Measurements from ENCODE around the gene MTRR.

The MTRR gene

DNA sequence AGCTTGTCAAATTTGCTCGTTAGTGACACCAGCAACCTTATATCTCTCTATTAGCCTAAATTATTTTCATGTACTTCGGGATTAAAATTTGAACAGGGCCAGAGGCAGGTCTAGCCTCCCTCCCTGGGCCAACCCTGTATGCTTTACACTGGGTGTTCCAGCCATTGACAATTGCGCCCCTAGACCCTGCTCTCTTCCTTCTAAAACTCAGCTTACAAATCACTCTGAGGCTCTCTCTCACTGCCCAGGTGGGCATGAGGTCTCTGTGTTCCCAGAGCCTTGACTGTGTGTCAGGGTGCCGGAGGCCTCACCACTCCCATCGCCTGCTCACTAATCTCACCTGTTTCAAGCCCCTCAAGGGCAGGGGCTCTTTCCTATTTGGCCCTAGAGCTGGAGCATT is 11.6 kb upstream of the MTRR start:
- no peak for DNase-seq (ENCODE audit: low read depth)

DNA sequence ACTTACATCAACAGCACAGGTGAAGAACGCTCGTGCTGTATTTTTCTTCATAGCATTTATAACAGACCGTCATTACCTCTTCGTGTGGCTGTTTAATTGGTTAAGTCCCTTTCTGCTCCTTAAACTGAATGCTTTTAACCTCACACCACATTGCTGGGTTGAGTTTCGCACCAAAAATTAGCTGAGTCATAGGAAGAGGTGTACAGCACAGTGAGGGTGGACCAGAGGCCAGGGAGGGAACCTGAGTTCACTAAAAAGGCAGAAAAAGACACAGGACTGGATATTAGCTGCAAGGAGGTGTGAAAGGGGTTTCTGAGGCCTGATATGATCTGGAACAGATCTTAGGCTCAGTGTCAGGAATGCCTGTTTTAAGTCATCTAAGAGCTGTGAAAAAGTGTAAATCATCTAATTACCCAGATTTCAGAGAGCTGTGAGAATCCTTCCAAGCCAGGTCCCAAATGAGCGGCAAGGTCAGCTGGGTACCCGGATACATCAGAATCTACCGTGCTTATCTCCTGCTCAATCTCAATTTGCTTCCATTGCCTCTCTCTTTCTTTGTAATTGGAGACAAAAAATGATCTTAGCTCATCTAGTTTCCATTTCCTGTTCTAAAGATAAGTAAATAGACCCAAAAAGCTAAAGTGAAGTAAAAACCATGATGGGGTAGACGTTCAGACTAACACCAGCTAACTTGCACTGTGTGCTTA is 10.9 kb upstream of the MTRR start:
- DNase-seq (ENCODE audit: low read depth) = no peak

DNA sequence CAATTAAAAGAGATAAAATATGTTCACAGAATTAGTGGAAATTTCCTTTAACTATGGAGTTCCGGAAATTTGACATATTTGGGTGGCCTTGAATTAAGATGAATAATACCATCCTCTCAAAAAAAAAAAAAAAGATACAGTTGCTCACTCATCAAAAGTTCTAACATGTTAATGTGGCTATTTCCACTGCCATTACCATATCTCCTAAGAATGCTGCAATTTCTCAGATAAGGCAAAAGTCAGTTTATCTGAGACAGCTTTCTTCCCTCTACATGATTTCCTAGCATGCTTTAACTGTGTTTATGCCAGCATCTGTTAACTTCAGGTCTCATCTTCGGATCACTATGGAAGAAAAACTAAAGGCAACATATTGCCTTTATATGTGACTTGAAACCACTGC is 2.8 kb upstream of the MTRR start:
- no peak for DNase-seq (ENCODE audit: low read depth)

DNA sequence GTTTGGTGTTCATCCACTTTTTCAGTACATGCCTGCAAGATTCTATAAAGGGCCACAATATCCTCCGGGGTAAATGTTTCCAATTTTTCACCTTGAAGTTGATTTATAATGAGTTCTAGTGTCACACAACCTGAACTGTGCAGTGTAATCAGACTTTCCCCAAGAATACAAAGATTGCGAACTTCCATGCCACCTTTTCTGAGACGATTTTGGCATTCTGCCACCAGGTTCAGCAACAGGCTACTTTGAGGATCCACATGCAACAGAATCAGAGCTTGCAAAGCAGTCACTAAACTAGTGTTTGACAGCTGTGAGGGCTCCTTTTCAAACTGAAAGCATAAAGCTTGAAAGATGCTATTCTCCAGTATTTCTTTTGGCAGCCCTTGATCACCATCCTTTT is 1.7 kb upstream of the MTRR start:
- no peak for DNase-seq (ENCODE audit: low read depth)

DNA sequence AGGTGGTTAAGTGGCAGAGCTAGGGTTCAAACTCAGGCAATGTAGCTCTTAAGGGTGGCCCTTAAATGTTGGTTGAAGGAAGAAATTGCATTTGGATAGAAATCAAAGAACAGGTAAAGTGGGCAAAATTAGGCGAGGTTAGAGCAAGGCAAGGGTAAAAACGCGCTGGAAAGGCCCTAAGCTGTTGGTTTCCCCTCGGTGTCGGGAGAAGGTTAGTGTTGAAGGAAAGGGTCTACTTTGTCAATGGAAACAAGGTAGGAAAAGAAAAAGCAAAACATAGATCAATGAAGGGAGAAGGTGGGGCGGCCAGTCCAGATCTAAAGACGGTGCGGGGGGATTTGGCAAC is 548 bp upstream of the MTRR start:
- no peak for DNase-seq (ENCODE audit: low read depth)

DNA sequence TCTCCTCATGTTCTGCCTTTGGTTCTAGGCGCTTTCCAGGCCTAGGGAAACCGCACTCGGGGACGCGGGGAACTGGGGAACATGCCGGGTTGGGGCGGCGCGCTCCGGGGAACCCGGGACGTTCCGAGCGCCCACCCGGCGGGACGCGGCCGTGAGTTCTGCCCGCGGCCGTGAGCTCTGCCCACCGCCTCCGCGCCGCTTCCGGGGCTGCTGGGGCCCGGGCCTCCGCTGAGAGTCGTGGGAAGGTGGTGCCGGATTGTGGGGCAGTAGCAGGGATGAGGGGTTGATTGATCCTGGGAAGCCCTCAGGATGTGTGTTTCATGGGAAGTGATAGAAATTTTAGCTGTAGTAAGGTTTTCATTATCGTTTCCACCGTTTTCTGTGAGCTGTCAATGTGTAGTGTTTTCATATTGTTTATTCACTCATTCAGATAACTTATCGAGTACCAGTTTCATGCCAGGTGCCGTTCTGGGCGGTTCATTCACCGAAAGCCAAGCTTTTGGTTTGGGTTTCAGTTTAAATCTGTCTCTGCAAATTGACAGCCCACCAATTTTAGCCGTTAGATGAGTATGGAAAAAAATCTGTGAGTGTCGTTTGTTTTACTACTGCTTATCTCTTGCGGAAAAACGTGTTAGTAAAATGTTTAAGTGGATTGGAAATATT is 657 bp downstream of the MTRR start:
- peak; percentile 24 for DNase-seq (ENCODE audit: low read depth)

DNA sequence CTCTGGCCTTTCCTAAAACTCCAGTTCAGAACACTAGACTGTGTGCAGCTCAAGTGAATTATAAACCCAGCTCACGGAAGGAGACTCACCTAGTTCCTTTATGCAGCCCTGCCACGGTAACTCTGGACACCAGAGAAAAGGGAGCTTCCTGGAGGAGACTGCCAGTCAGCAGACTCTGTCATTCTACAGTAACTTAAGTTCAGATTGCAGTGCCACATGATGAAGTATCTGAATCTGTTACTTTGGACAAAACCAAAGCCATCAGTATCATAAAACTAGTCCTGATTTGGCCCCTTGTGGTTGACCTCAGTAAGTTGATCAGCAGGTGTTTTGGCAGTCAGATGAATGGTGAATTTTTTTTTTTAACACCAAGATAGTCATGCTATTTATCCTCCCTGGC is 2.7 kb downstream of the MTRR start:
- no peak for DNase-seq (ENCODE audit: low read depth)

DNA sequence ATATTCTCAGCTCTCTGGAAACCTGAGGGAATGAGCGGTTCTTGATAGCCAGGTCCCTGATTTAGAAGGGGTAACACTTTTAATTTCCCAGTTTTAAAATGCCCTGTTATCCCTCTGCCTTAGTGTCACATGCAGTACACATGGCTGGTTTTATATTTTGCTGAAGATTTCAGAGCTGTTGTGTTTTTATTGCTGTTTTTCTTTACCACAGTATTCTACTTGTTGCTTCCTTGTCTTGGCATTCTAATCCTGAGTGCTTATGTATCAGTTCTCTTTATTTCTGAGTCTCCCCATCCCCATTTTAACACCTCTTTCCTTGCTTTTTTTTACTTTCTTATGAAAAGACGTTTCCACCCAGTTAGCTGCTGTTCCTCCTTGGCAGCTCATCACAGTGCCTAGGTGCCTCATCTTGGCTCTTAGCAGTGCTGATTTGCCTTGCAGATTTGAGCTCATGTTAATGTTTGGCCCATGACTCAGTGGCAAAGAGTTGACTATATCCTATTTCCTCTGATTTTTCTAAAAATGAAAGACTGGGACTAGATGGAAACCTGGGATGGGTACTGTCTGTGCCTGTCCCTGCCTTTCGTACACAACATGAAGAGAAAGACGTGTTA is 3.7 kb downstream of the MTRR start:
- DNase-seq (ENCODE audit: low read depth) = no peak

DNA sequence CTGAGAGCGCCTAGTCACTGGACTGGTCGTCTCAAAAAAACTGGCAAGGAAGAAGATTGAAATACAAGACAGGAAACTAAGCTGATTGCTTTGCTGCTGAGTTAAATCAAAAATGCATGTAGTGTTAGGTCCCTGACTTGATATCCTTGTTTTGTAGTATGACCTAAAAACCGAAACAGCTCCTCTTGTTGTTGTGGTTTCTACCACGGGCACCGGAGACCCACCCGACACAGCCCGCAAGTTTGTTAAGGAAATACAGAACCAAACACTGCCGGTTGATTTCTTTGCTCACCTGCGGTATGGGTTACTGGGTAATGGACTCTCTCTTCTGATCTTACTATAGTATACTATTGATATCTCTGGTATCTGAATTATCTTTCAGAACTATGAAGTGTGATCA is 4.3 kb downstream of the MTRR start:
- no peak for DNase-seq (ENCODE audit: low read depth)

DNA sequence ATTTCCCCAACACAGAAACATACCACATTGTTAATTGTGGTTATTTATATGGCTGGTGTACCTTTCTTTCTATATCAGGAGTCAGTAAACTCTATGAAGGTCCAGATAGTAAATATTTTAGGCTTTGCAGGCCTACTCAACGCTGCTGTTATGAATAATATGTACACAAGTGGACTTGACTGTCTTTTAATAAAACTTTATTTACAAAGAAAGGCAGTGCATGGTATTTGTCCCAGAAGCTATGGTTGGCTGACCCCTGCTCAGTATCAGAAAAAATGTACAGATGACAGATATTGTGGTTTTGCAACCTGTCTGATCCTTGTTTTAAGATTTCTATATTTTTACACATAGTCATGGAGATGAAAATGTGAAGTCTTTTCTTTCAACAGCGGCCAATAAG is 5.7 kb downstream of the MTRR start:
- no peak for DNase-seq (ENCODE audit: low read depth)

DNA sequence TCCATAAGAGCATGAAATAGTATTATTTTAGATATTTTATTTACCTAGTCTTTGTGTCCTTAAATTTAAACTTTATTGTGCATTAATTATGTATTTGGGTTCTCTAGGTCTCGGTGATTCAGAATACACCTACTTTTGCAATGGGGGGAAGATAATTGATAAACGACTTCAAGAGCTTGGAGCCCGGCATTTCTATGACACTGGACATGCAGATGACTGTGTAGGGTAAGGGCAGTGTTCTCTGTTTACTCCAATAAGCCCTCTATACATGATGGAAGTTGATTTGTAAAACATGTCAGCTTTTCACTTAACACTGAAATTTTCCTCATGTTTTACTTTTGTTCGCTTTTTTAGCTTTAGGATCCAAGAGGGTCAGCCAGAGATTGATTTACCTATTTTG is 6.2 kb downstream of the MTRR start:
- no peak for DNase-seq (ENCODE audit: low read depth)

DNA sequence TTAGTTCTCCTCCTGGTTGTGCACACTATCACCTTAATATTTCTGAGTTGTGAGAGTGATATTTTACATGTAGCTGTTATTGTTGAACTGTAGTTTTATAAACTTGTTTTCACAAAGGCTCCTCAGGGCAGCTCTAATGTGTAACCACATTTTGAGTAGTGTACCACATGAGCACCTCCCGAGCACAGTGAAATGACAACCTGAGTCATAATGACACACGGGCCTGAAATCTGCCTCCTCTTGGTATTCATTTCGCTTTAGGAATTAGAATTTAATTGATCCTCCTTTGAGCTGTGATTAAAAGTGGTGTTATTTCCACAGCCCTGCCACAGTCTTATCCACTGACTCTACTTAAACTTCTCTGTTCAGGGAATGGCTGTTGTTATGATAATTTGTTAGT is 7.9 kb downstream of the MTRR start:
- no peak for DNase-seq (ENCODE audit: low read depth)

DNA sequence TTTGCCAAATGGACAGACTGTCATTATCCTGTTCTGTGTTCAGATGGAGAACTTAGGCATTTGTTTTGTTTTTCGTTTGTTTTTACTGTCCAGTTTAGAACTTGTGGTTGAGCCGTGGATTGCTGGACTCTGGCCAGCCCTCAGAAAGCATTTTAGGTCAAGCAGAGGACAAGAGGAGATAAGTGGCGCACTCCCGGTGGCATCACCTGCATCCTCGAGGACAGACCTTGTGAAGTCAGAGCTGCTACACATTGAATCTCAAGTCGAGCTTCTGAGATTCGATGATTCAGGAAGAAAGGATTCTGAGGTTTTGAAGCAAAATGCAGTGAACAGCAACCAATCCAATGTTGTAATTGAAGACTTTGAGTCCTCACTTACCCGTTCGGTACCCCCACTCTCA is 8.9 kb downstream of the MTRR start:
- no peak for DNase-seq (ENCODE audit: low read depth)

DNA sequence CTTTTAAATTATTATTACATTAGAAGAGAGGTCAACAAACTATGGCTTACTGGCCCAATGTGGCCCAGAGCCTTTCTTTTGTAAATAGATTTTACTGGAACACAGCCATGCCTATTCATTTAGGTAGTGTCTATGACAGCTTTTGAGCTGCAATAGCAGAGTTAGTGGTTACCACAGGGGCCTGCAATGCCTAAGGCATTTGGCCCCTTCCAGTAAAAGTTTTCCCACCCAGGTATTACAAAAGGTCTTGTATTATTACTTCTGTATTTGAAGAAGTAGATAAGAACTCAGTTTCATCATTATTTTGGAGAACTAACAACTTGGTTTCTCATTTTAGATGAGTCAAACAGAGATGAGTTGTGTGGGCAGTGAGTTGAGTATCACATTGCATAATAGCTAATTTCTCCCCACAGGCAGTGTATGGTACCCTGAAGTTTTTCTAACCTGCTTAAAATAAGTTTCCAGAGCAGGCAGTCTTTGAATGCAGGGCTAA is 9.5 kb downstream of the MTRR start:
- no peak for DNase-seq (ENCODE audit: low read depth)

DNA sequence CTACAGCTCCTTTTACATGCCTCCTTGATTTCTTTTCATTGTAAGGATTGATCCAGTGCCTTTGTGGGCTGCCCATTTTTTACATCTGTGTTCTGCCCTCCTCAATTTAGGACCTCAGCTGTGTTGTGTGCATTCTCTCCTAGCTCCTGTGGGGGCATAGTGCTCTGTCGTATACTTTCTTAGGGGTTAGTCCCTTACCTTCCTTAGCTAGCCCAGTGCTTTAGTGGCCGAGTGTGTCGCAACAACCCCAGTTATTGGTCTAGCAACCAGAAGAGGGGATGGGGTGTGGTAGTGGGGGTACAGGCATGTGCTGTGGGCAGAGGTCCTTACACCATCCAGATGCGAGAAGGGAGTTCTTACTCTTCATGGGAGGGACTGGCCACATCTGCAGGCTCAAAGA is 12.1 kb downstream of the MTRR start:
- no peak for DNase-seq (ENCODE audit: low read depth)

DNA sequence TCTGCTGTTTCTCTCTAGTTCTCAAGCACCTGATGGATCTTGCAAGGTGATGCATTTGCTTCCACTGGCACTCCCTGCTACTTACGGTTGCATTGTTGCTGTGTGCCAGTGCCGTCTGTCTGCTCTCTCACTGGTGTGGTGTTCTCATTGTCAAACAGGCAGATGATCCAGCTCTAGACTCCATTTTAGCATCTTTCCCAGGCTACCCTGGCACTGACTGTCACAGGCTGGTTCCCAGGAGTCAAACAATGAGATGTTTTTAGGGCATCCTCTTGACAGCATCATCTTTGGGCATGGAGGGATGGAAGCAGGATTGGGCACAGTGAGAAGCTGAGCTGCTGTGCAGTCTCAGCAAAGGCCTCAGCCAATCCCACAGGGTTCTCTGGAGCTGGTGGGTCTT is 12.9 kb downstream of the MTRR start:
- DNase-seq (ENCODE audit: low read depth) = no peak

DNA sequence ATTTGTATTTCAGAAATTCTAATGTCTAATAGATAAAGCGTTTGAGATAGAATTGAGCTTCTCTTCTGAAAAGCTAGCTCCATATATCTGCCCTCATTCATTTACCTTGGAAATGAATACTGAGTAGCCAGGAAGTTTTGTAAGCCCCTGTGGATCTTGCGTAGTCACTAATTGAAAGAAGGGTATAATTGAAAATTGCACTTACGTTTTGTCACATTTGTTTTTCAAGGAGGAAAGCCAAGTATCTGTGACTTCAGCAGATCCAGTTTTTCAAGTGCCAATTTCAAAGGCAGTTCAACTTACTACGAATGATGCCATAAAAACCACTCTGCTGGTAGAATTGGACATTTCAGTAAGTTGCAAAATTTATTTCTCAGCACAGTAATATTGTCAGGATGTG is 14.0 kb downstream of the MTRR start:
- no peak for DNase-seq (ENCODE audit: low read depth)

DNA sequence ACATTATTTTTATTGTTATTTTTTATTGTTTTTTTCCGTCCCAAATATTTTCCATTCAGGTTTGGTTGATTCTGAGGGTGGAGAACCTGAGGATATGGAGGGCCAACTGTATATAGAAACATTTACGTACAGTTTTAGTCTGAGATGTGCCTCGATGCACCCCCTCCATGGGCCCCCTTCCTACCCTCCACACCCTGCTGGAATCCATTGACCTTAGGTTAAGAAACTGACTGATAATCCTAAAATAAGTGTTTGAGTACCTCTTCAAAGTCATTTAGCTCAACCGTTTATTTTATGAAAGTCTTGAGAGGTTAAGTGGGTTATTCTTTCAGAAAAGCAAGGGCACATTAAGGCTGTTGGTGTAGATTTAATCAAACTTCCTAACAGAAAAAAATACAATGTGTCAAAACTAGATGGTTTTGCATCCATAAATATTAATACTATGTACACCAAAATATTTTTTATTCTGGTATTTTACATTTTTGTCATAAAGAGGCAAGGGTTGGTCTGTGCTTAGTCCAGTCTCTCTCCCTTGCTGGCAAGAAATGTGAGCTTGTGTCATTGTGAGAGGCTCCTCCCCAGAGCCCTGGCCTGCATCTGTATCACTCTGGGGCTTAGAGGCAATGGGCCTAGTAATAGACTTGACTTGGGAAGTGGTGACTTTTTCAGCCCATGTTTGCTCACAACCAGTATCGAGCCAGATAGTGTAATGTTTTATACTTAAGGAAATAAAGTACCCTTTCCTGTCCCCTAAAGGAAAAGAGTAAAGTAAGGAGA is 15.7 kb downstream of the MTRR start:
- no peak for DNase-seq (ENCODE audit: low read depth)

DNA sequence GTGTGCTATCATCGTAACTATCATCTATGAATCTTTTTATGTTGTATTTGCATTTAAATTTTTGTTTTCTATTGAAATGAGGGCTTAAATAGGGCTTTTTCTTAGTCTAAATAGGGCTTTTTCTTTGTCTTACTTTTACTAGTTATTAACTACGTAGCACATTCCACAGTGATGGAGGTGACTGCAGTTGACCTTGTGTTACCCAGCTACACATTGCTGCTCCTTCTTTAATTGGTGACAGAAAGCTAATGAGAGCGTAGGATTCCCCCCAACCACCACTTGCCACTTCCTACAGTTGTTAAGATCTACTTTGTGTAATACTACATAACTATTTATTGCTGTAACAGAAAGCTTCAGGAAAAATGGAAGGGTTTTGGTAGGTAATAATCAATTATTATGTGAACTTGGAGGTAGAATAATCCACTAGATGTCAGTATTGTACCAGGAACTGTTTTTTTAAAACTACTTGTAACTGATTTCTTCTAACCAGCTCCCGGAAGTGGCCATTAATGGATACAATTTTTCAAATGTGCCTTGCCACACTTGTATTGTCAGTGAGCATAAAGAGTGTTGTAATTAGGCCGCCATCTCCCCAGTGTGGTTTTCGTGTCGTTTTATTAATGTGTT is 18.0 kb downstream of the MTRR start:
- no peak for DNase-seq (ENCODE audit: low read depth)

DNA sequence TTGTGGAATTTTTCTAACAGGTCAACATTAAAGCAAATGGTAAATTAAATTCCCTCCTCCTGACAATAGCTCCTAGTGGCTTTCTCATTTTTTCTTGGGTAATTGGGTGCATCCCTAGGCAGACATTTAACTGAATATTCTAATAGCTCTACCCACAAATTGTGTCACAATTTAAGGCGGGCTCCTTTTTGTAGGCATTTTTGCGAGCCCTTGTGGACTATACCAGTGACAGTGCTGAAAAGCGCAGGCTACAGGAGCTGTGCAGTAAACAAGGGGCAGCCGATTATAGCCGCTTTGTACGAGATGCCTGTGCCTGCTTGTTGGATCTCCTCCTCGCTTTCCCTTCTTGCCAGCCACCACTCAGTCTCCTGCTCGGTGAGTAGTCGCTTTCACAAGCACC is 20.0 kb downstream of the MTRR start:
- DNase-seq (ENCODE audit: low read depth) = no peak

DNA sequence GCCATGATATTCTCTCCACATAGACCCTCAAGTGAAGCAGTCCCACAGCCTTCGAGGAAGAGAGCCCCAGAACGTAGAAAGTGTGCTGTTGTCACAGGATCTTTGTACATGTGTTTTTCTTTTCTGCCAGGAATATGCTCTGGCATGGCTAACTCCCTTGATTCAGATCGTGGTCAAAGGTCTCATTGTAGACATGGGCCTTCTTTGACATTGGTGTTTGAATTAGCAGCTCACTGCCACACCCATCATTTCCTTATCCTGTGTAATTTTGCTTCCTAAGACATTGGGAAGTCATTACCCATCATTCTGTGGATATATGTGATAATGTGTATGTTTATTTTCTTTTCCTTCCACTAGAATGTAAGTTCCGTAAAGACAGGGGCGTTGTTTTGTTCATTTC is 25.5 kb downstream of the MTRR start:
- no peak for DNase-seq (ENCODE audit: low read depth)

DNA sequence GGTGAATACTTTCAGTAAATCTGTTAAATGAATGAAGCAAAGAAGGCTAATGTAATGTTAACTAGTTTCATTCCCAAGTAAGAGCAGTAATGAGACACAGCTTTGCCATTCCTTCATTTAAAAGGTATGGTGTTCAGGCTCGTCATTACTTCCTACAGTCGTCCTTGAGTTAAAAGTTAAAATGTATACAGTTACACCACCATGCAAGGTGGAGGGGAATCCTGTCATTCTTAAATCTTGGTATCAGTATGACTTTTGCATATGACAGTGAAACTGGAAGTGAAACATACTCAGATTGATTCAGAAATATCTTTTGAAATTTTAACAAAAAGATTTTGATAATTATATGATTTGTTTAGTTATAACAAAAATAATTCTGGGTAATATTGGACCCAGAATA is 25.9 kb downstream of the MTRR start:
- DNase-seq (ENCODE audit: low read depth) = no peak
